RWPE2 (cell line): Measurements from ENCODE around the gene PTRH2.

Source experiments
- ATAC-seq: fragments of 200-7000 bp; cut with Tn5 transposase; 3 replicates; pipeline ENCODE4 v1.9.1; 2021; ENCODE audit warnings: low read depth
- DNase-seq: peaks from one replicate; pipeline ENCODE4 v3.0.0-alpha.2; 2020; ENCODE audit warnings: low spot score
- H3K27ac ChIP-seq: fragments of 450-650 bp; 2 replicates; pipeline ENCODE4 v1.5.1; 2017; ENCODE audit warnings: mild to moderate bottlenecking; ENCODE audit not compliant: poor library complexity, severe bottlenecking
- H3K27me3 ChIP-seq: fragments of 250-450 bp; sonication (Bioruptor Pico); 2 replicates; pipeline ENCODE4 v1.5.1; 2021; ENCODE audit warnings: mild to moderate bottlenecking, moderate library complexity; ENCODE audit not compliant: insufficient read depth, poor library complexity, severe bottlenecking
- H3K36me3 ChIP-seq: fragments of 250-450 bp; sonication (Bioruptor Pico); 2 replicates; pipeline ENCODE4 v1.5.1; 2020; ENCODE audit warnings: low read depth, mild to moderate bottlenecking, moderate library complexity
- H3K4me1 ChIP-seq: fragments of 250-450 bp; sonication (Bioruptor Pico); 2 replicates; pipeline ENCODE4 v1.5.1; 2021; ENCODE audit warnings: mild to moderate bottlenecking, moderate library complexity; ENCODE audit not compliant: insufficient read depth, poor library complexity, severe bottlenecking
- H3K4me3 ChIP-seq: fragments of 250-450 bp; sonication (Bioruptor Pico); 2 replicates; pipeline ENCODE4 v1.5.1; 2021; ENCODE audit warnings: mild to moderate bottlenecking, moderate library complexity; ENCODE audit not compliant: severe bottlenecking
- H3K9me3 ChIP-seq: fragments of 250-450 bp; sonication (Bioruptor Pico); 2 replicates; pipeline ENCODE4 v1.5.1; 2021; ENCODE audit warnings: mild to moderate bottlenecking, moderate library complexity; ENCODE audit not compliant: severe bottlenecking
- TF ChIP-seq, protein P1 (sequence below): fragments of 450-650 bp; IDR thresholded peaks from one replicate; pipeline ENCODE4 v1.5.1; 2017; ENCODE audit warnings: mild to moderate bottlenecking, moderate library complexity; ENCODE audit not compliant: poor library complexity, severe bottlenecking

Gene PTRH2

DNA sequence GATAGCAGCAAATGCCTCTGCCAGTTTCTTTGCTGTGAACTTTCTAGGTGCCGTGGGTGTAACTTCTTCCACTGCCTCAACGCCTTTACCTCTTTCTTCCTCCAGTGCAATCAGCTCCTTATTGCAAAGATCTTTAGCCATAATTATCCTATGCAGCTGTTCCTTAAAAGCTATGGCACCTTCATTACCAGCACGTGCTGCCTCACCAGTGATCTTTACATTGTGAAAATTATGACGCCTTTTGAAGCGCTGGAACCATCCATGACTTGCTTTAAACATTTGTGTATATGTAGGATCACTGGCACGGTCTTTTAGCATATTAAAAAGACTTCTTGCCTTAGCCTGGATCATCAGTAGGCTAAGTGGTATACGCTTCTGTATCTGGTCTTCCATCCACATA lies 8.0 kb downstream of the PTRH2 start:
- DNase-seq = no peak
- TF ChIP-seq, protein P1, sequence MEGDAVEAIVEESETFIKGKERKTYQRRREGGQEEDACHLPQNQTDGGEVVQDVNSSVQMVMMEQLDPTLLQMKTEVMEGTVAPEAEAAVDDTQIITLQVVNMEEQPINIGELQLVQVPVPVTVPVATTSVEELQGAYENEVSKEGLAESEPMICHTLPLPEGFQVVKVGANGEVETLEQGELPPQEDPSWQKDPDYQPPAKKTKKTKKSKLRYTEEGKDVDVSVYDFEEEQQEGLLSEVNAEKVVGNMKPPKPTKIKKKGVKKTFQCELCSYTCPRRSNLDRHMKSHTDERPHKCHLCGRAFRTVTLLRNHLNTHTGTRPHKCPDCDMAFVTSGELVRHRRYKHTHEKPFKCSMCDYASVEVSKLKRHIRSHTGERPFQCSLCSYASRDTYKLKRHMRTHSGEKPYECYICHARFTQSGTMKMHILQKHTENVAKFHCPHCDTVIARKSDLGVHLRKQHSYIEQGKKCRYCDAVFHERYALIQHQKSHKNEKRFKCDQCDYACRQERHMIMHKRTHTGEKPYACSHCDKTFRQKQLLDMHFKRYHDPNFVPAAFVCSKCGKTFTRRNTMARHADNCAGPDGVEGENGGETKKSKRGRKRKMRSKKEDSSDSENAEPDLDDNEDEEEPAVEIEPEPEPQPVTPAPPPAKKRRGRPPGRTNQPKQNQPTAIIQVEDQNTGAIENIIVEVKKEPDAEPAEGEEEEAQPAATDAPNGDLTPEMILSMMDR = no peak

DNA sequence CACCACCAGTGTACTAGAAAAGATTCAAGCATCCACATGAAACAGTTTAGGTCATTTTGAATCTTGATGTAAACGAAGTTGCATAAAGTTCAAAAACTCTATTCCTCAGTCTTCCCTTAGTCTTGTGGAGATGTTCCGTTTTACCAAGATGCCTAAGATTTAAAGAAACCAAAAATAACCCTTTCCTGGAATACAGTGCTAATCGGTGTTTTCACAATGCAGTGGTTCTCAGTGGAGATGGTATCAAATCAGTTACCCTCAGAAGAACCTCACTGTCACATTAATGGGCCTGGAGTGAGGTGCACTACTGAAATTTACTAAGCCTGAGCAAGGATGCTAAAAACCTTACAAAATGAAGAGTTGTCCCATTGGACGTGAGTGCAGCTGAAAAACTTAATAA lies 9.1 kb downstream of the PTRH2 start:
- Histone ChIP-seq H3K9me3 (no peaks in the 10 kb centered on the region), H3K36me3 (peaks cover 98% of the 10 kb centered on the region), H3K27me3 (no peaks in the 10 kb centered on the region), H3K4me1 (no peaks in the 10 kb centered on the region), H3K27ac (no peak overlapping the region), H3K4me3 (no peak overlapping the region)
- ATAC-seq (no peak), DNase-seq (no peak)
- TF ChIP-seq, protein P1 = no peak

More for the DNA sequence above, 8.0 kb downstream of the PTRH2 start:
- Histone ChIP-seq H3K27ac (no peak overlapping the region), H3K36me3 (peaks cover 98% of the 10 kb centered on the region), H3K4me1 (no peaks in the 10 kb centered on the region), H3K27me3 (no peaks in the 10 kb centered on the region), H3K4me3 (no peak overlapping the region), H3K9me3 (no peaks in the 10 kb centered on the region)
- no peak for ATAC-seq

DNA sequence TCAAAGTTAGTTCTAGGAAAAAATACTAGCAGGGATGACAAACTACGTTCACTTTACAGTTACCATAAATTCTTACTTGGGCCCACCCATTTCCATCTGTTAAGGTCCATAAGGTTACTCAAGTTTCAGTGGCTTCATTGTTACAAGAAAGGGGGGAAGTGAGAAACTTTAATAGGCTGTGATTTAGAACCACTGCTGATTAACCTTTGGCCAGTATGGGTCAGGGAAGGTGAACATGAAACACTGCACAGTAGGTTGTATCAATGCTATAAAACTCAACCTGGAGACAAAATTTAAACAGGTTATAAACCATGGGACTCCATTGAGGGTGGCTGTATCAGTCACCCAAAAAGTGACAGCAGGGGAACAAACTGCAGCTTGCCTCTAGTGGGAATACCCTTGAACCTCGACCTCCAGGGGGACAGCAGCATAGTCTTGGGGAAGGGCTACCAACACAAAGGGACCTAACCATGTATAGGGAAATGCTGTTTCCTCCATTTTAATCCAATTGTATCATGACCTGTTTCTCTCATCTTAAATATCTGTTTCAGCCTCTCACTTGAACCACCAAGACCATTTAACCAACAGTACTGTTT lies 10.4 kb downstream of the PTRH2 start:
- Histone ChIP-seq H3K4me1 (no peaks in the 10 kb centered on the region), H3K9me3 (no peaks in the 10 kb centered on the region), H3K4me3 (no peak overlapping the region), H3K27me3 (no peaks in the 10 kb centered on the region), H3K36me3 (peaks cover 99% of the 10 kb centered on the region), H3K27ac (no peak overlapping the region)
- ATAC-seq (no peak), DNase-seq (no peak)
- TF ChIP-seq, protein P1 = no peak

DNA sequence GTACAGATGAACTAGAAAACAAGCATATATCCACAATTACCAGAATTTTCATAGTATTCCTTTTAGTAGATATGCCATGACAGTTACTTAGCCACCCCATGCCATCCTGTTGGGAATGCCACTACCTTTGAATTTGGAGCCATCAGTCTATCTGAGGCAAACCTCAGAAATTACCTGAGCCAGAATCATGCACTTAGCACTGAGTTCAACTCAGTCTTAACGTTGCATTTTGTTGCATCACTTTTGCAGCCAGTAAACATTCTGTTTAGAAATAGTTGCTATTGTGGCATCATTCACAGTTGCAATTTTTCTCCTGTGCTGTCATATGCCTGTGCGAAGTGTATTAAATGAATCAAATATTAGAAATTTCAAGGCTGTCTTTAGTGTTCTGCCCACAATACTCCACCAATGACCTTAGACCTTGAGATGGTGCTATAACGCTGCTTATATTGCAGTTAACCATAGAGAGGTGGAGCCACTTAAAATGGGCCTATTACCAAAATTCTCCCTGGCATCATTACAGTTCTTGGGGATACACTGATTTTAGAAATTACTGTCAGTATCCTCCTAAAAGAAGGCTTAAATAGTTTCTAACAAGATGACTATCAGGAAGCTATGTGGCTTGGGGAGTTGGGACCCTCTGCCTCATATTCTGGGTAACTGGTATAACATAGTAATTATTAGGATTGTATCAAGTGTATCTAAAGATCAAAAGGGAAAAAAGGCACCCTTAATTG lies 11.1 kb downstream of the PTRH2 start:
- no peak for DNase-seq
- H3K36me3 ChIP-seq = peaks cover 99% of the 10 kb centered on the region

More for the DNA sequence above, 11.1 kb downstream of the PTRH2 start:
- no peaks in the 10 kb centered on the region for H3K27me3 ChIP-seq
- no peak overlapping the region for H3K4me3 ChIP-seq
- H3K27ac ChIP-seq = no peak overlapping the region
- H3K9me3 ChIP-seq = no peaks in the 10 kb centered on the region
- H3K4me1 ChIP-seq = no peaks in the 10 kb centered on the region
- TF ChIP-seq, protein P1 = no peak
- ATAC-seq = peak; percentile 28; the same call in 2 of the 3 replicates
